ENCODE data around the gene SMOC2. TPM values are rescaled to one million over a fixed set of nuclear protein-coding genes. Genes with fewer than 3 reads are reported as not detected.

SMOC2 gene
- total RNA-seq, 1 donor from 2014 or later: not detected

DNA sequence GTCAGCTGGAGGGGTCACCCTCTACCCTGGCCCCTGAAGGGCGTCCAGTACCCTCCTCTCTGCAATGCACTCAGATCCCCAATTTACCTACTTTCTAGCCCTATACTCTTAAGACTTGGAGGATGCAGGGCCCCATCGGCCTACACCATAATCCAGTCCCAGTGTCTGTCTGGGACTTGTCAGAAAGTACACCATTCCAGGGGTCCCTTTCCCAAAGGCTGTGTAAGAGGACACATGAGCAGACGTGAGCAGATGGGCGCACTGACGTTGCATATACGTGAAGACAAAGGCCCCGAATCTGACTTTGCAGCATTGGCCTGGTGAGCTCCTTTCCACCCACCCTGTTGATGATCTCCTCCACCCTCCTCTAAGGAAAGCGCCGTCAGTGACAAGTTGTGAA, 20.9 kb upstream of the SMOC2 start:
- no peaks in the 10 kb centered on the region for H3K36me3 ChIP-seq (ENCODE audit: control insufficient read depth, insufficient read depth, low read length)
- no peak for DNase-seq (ENCODE audit: low read depth)
- TF ChIP-seq, protein P1, sequence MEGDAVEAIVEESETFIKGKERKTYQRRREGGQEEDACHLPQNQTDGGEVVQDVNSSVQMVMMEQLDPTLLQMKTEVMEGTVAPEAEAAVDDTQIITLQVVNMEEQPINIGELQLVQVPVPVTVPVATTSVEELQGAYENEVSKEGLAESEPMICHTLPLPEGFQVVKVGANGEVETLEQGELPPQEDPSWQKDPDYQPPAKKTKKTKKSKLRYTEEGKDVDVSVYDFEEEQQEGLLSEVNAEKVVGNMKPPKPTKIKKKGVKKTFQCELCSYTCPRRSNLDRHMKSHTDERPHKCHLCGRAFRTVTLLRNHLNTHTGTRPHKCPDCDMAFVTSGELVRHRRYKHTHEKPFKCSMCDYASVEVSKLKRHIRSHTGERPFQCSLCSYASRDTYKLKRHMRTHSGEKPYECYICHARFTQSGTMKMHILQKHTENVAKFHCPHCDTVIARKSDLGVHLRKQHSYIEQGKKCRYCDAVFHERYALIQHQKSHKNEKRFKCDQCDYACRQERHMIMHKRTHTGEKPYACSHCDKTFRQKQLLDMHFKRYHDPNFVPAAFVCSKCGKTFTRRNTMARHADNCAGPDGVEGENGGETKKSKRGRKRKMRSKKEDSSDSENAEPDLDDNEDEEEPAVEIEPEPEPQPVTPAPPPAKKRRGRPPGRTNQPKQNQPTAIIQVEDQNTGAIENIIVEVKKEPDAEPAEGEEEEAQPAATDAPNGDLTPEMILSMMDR (IDR thresholded peaks at IDR 0.05; ENCODE audit: insufficient read depth, low read length, poor library complexity, severe bottlenecking): no peak
- H3K4me3 ChIP-seq (ENCODE audit: low read depth, low read length): no peak overlapping the region
- H3K27me3 ChIP-seq (ENCODE audit: control insufficient read depth, insufficient read depth, low read length): peaks cover 22% of the 10 kb centered on the region

DNA sequence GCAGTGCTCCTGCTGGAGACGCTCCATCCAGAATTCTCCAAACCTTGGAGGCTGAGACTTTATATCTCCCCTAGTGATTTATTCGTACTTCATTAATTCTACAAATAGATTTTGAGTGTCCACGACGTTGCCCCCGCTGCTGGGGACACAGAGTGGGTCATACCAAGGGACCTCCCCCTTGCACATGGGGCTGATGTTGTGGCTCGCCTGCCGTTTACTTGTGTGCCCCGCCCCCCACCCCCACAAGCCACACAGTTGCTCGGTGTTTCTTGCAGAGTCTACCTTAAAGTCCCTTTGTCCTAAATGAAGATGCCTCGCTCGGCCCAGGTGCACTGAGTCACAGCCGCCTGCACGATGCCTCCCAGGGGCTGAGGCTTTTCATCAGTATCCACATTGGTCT, 20.3 kb upstream of the SMOC2 start:
- Histone ChIP-seq H3K4me3 (ENCODE audit: low read depth, low read length) (no peak overlapping the region), H3K36me3 (ENCODE audit: control insufficient read depth, insufficient read depth, low read length) (no peaks in the 10 kb centered on the region), H3K27me3 (ENCODE audit: control insufficient read depth, insufficient read depth, low read length) (peaks cover 22% of the 10 kb centered on the region)
- TF ChIP-seq, protein P1 (IDR thresholded peaks at IDR 0.05; ENCODE audit: insufficient read depth, low read length, poor library complexity, severe bottlenecking): no peak
- DNase-seq (ENCODE audit: low read depth): no peak

DNA sequence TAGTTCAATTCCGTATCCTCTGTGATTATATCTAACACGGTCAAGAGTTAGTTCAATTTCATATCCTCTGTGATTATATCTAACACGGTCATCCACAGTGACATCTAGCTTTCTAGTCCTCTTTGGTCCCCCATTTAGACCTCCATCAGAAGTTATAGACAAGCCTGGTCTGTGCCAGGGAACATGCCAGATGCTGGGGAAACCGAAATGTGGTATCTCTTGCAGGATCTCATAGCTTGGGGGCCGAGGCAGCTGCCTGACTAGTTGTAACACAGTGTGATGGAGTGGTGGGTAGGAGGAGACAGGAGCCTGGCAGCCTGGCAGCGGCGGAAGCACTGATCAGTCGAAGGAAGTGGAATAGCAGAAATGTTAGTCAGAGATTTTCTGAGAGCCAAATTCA, 13.8 kb upstream of the SMOC2 start:
- H3K36me3 ChIP-seq (ENCODE audit: control insufficient read depth, insufficient read depth, low read length): no peaks in the 10 kb centered on the region
- no peak overlapping the region for H3K4me3 ChIP-seq (ENCODE audit: low read depth, low read length)
- TF ChIP-seq, protein P1 (IDR thresholded peaks at IDR 0.05; ENCODE audit: insufficient read depth, low read length, poor library complexity, severe bottlenecking): no peak
- DNase-seq (ENCODE audit: low read depth): no peak
- H3K27me3 ChIP-seq (ENCODE audit: control insufficient read depth, insufficient read depth, low read length): no peaks in the 10 kb centered on the region

DNA sequence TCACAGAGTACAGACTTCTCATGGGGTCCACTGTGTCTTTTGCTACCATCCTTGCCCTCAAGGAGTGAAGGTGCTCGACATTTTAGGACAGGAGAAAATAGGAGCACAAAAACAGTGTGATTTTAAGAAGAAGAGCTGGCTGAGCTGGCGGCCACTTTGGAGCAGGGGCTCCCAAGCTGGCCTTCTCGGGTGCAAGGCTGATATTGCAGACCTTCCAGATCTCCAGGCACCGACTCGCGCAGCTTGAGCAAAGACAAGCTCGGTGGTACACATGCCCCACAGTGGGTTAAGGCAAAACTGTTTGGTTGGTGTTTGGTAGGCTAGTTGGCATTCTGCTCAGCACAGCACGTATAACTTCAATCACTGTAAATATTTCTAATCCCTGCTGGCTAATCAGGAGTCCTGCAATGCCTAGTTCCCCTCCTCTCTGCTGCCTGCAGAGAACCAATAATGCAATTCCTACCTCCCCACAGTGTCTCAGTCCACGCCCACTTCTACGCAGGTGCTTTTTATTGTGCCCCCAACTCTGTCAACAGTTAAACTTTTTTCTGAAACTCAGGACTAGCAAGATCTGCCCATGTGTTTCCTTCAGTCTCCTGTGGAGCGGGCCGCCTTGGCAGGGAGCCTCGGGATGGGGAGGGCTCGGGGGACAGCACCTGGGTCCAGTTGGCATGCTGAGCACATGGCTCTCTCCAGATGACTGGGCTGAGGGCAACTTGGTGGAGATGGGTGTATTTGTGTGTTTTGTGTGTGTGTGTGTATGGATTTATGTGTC, 12.7 kb upstream of the SMOC2 start:
- Histone ChIP-seq H3K36me3 (ENCODE audit: control insufficient read depth, insufficient read depth, low read length) (no peaks in the 10 kb centered on the region), H3K4me3 (ENCODE audit: low read depth, low read length) (no peak overlapping the region), H3K27me3 (ENCODE audit: control insufficient read depth, insufficient read depth, low read length) (no peaks in the 10 kb centered on the region)
- TF ChIP-seq, protein P1 (IDR thresholded peaks at IDR 0.05; ENCODE audit: insufficient read depth, low read length, poor library complexity, severe bottlenecking): no peak
- no peak for DNase-seq (ENCODE audit: low read depth)

DNA sequence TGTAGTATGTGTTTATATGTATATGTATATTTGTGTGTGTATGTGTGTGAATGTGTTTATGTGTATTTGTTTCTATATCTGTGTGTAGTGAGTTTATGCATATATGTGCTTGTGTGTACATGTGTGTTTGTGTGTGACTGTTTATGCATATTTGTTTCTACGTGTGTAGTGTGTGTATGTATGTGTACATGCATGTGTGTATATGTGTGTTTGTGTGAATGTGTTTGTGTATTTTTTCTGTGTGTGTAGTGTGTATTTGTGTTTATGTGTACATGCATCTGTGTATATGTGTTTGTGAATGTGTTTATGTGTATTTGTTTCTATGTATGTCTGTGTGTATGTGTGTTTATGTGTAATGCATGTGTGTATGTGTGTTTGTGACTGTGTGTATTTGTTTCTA, 12.1 kb upstream of the SMOC2 start:
- DNase-seq (ENCODE audit: low read depth): no peak
- Histone ChIP-seq H3K36me3 (ENCODE audit: control insufficient read depth, insufficient read depth, low read length) (no peaks in the 10 kb centered on the region), H3K4me3 (ENCODE audit: low read depth, low read length) (no peak overlapping the region), H3K27me3 (ENCODE audit: control insufficient read depth, insufficient read depth, low read length) (peaks cover 1% of the 10 kb centered on the region)
- TF ChIP-seq, protein P1 (IDR thresholded peaks at IDR 0.05; ENCODE audit: insufficient read depth, low read length, poor library complexity, severe bottlenecking): no peak

DNA sequence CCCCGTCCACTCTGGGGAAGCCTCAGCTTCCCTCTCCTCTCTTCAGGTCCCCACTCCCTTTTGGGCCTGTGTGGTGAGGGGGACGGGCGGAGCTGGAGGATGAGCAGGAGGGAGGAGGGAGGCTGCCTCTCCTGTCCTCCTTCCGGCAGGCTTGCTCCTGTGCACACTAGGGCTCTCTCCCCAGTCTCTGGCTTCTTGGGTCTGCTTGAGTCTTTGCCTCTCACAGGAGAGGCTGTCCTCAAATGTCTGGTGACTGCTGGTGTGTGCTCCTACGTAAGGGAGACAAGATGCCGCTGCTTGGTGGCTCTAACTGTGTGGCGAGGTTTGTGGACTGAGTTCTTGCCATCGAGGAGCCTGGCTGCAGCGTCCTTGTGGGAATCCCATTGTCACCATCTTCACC, 8.8 kb upstream of the SMOC2 start:
- no peak for DNase-seq (ENCODE audit: low read depth)
- TF ChIP-seq, protein P1 (IDR thresholded peaks at IDR 0.05; ENCODE audit: insufficient read depth, low read length, poor library complexity, severe bottlenecking): no peak
- H3K36me3 ChIP-seq (ENCODE audit: control insufficient read depth, insufficient read depth, low read length): no peaks in the 10 kb centered on the region
- H3K27me3 ChIP-seq (ENCODE audit: control insufficient read depth, insufficient read depth, low read length): peaks cover 3% of the 10 kb centered on the region
- H3K4me3 ChIP-seq (ENCODE audit: low read depth, low read length): no peak overlapping the region

All from kidney epithelial cell (primary cell).